Liver (tissue), 9 donors: ENCODE measurements around the gene PPFIBP1. TPM values are rescaled to one million over a fixed set of nuclear protein-coding genes. Genes with fewer than 3 reads are reported as not detected.

ENCODE experiments used
- DNase-seq: peaks from one replicate; pipeline ENCODE4 v3.0.0-alpha.2; 2017; ENCODE audit warnings: low spot score
- H3K27ac ChIP-seq, 2 donors: one replicate each; pipeline ENCODE4 v1.7.0; 2013; ENCODE audit warnings: inconsistent platforms in 2 of 2, low read length in 2 of 2, control low read depth in 1 of 2, low read depth in 1 of 2, mild to moderate bottlenecking in 1 of 2
- H3K27me3 ChIP-seq, 4 donors: one replicate each; pipeline versions ENCODE4 v1.6.1 to v1.7.0; 2013; ENCODE audit warnings: low read length in 3 of 4, inconsistent platforms in 1 of 4, mild to moderate bottlenecking in 1 of 4, moderate library complexity in 1 of 4; ENCODE audit not compliant: control insufficient read depth in 4 of 4, insufficient read depth in 4 of 4
- H3K36me3 ChIP-seq, 4 donors: one replicate each; pipeline versions ENCODE4 v1.6.1 to v1.7.0; 2013; ENCODE audit warnings: low read length in 3 of 4, mild to moderate bottlenecking in 3 of 4, low read depth in 1 of 4, moderate library complexity in 1 of 4; ENCODE audit not compliant: control insufficient read depth in 4 of 4, insufficient read depth in 3 of 4
- H3K4me1 ChIP-seq, 4 donors: one replicate each; pipeline versions ENCODE4 v1.6.1 to v1.7.0; 2013; ENCODE audit warnings: low read length in 3 of 4, mild to moderate bottlenecking in 3 of 4, moderate library complexity in 1 of 4; ENCODE audit not compliant: control insufficient read depth in 4 of 4, insufficient read depth in 4 of 4
- H3K4me3 ChIP-seq, 3 donors: one replicate each; pipeline versions ENCODE4 v1.6.1 to v1.7.0; 2013; ENCODE audit warnings: low read length in 3 of 3, control low read depth in 1 of 3, low read depth in 1 of 3, mild to moderate bottlenecking in 1 of 3
- H3K9ac ChIP-seq, 2 donors: one replicate each; pipeline ENCODE4 v1.7.0; 2013; ENCODE audit warnings: low read length in 2 of 2, mild to moderate bottlenecking in 2 of 2, moderate library complexity in 2 of 2, control low read depth in 1 of 2, low read depth in 1 of 2
- H3K9me3 ChIP-seq, 4 donors: one replicate each; pipeline versions ENCODE4 v1.6.1 to v1.7.0; 2013; ENCODE audit warnings: low read length in 3 of 4; ENCODE audit not compliant: control insufficient read depth in 4 of 4
- ATF3 ChIP-seq: IDR thresholded peaks from 2 replicates; pipeline ENCODE4 v1.6.1; 2016; ENCODE audit warnings: antibody characterized with exemption
- CTCF ChIP-seq: fragments of 150-350 bp; IDR thresholded peaks from 2 replicates; pipeline ENCODE4 v1.5.1; 2017; ENCODE audit warnings: improper control_type of control experiment, low read depth, low read length; ENCODE audit not compliant: missing input control
- EGR1 ChIP-seq, 2 donors: IDR thresholded peaks; 2 replicates each; pipeline ENCODE4 v1.6.1; 2016 to 2018; ENCODE audit warnings: antibody characterized with exemption in 2 of 2, low read depth in 2 of 2
- FOXA1 ChIP-seq: IDR thresholded peaks from 2 replicates; pipeline ENCODE4 v1.6.1; 2016; ENCODE audit warnings: antibody characterized with exemption
- FOXA2 ChIP-seq: IDR thresholded peaks from 2 replicates; pipeline ENCODE4 v1.6.1; 2016; ENCODE audit warnings: antibody characterized with exemption
- GABPA ChIP-seq, 2 donors: IDR thresholded peaks in 1 of 2; conservative IDR thresholded peaks in 1 of 2; 2 replicates each; pipeline ENCODE4 v1.6.1; 2016; ENCODE audit warnings: antibody characterized with exemption in 2 of 2, mild to moderate bottlenecking in 1 of 2, moderate library complexity in 1 of 2
- HNF4A ChIP-seq, 2 donors: conservative IDR thresholded peaks; 2 replicates each; pipeline ENCODE4 v1.6.1; 2016; ENCODE audit warnings: antibody characterized with exemption in 2 of 2, mild to moderate bottlenecking in 2 of 2
- HNF4G ChIP-seq: IDR thresholded peaks from 2 replicates; pipeline ENCODE4 v1.6.1; 2016; ENCODE audit warnings: antibody characterized with exemption
- JUND ChIP-seq, 2 donors: IDR thresholded peaks; 2 replicates each; pipeline ENCODE4 v1.6.1; 2016; ENCODE audit warnings: antibody characterized with exemption in 2 of 2
- MAX ChIP-seq: IDR thresholded peaks from 2 replicates; pipeline ENCODE4 v1.6.1; 2016; ENCODE audit warnings: antibody characterized with exemption
- NR2F2 ChIP-seq: IDR thresholded peaks from 2 replicates; pipeline ENCODE4 v1.6.1; 2016; ENCODE audit warnings: antibody characterized with exemption
- RAD21 ChIP-seq, 2 donors: IDR thresholded peaks; 2 replicates each; pipeline ENCODE4 v1.6.1; 2016; ENCODE audit warnings: antibody characterized with exemption in 2 of 2, mild to moderate bottlenecking in 2 of 2
- RXRA ChIP-seq, 2 donors: IDR thresholded peaks; 2 replicates each; pipeline ENCODE4 v1.6.1; 2017 to 2018; ENCODE audit warnings: antibody characterized with exemption in 2 of 2, mild to moderate bottlenecking in 1 of 2
- SP1 ChIP-seq: IDR thresholded peaks from 2 replicates; pipeline ENCODE4 v1.6.1; 2018; ENCODE audit warnings: antibody characterized with exemption, mild to moderate bottlenecking
- TAF1 ChIP-seq: conservative IDR thresholded peaks from 2 replicates; pipeline ENCODE4 v1.6.1; 2016; ENCODE audit warnings: antibody characterized with exemption, mild to moderate bottlenecking
- YY1 ChIP-seq: IDR thresholded peaks from 2 replicates; pipeline ENCODE4 v1.6.1; 2016; ENCODE audit warnings: antibody characterized with exemption, mild to moderate bottlenecking
- ZBTB33 ChIP-seq: IDR thresholded peaks from 2 replicates; pipeline ENCODE4 v1.6.1; 2016; ENCODE audit warnings: antibody characterized with exemption
- WGBS: extraction: QIAGEN DNeasy Blood & Tissue Kit; methylation state at CpG from one replicate; pipeline ENCODE4 v1.1.7; 2013; 5-methylcytosine and 5-hydroxymethylcytosine counted together
- polyA plus RNA-seq, 2 donors: library from polyadenylated mRNA; stranded (reverse) in 1 of 2; unstranded in 1 of 2; fragments of 200-250 nt in 1 of 2; fragments of >200 nt in 1 of 2; fragmentation: Nextera tagmentation in 1 of 2; extraction: Ambion mirVana in 1 of 2; gene quantifications; one replicate each; pipeline versions ENCODE4 v1.2.1 to v1.2.3, GENCODE V29; 2013 to 2015
- total RNA-seq, 2 donors: library from RNA; depleted of rRNA; stranded (reverse); fragments of >200 nt; gene quantifications; one replicate each; pipeline ENCODE4 v1.2.3, GENCODE V29; 2014
- TF ChIP-seq, protein P1 (sequence below): IDR thresholded peaks from 2 replicates; pipeline ENCODE4 v1.6.1; 2016; ENCODE audit warnings: antibody characterized with exemption, mild to moderate bottlenecking
- donor health status: healthy.
- donor health status: healthy.
- donor health status: healthy.
- donor health status: healthy.
- donor health status: healthy.

Gene PPFIBP1
- total and polyA plus RNA-seq, 4 donors: 10.5 to 65.8 (median 17.4) TPM

- 71% methylated on average over 2 of the region's 2 CpGs for WGBS
- TF ChIP-seq NR2F2 (no peak), TAF1 (no peak), RXRA (IDR thresholded peaks at IDR 0.05) (no peak), FOXA2 (no peak), CTCF (no peak), GABPA (IDR thresholded peaks at IDR 0.05 in 1 of 2, conservative IDR thresholded peaks at IDR 0.05 in 1 of 2) (no peak), RAD21 (IDR thresholded peaks at IDR 0.05) (no peak), EGR1 (IDR thresholded peaks at IDR 0.05; ENCODE audit: low read depth in 2 of 2) (no peak), ATF3 (no peak), FOXA1 (no peak), JUND (IDR thresholded peaks at IDR 0.05) (no peak), YY1 (no peak), SP1 (no peak), MAX (no peak), HNF4A (conservative IDR thresholded peaks at IDR 0.05) (no peak), HNF4G (no peak), ZBTB33 (no peak)
- TF ChIP-seq, protein P1, sequence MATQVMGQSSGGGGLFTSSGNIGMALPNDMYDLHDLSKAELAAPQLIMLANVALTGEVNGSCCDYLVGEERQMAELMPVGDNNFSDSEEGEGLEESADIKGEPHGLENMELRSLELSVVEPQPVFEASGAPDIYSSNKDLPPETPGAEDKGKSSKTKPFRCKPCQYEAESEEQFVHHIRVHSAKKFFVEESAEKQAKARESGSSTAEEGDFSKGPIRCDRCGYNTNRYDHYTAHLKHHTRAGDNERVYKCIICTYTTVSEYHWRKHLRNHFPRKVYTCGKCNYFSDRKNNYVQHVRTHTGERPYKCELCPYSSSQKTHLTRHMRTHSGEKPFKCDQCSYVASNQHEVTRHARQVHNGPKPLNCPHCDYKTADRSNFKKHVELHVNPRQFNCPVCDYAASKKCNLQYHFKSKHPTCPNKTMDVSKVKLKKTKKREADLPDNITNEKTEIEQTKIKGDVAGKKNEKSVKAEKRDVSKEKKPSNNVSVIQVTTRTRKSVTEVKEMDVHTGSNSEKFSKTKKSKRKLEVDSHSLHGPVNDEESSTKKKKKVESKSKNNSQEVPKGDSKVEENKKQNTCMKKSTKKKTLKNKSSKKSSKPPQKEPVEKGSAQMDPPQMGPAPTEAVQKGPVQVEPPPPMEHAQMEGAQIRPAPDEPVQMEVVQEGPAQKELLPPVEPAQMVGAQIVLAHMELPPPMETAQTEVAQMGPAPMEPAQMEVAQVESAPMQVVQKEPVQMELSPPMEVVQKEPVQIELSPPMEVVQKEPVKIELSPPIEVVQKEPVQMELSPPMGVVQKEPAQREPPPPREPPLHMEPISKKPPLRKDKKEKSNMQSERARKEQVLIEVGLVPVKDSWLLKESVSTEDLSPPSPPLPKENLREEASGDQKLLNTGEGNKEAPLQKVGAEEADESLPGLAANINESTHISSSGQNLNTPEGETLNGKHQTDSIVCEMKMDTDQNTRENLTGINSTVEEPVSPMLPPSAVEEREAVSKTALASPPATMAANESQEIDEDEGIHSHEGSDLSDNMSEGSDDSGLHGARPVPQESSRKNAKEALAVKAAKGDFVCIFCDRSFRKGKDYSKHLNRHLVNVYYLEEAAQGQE: no peak
Measured at GRCh38 chr12:27685274-27685673, 161.3 kb downstream of the PPFIBP1 start.

More at GRCh38 chr12:27685274-27685673, 161.3 kb downstream of the PPFIBP1 start:
- Histone ChIP-seq H3K9ac (no peak overlapping the region), H3K4me1 (no peaks in the 10 kb centered on the region), H3K9me3 (no peaks in the 10 kb centered on the region), H3K4me3 (no peak overlapping the region), H3K27me3 (no peaks in the 10 kb centered on the region), H3K36me3 (peaks cover 3 to 63% (median 40%) of the 10 kb centered on the region in 4 donors), H3K27ac (no peak overlapping the region)
- no peak for DNase-seq
